GM12878 (cell line): ENCODE measurements around the gene STARD5. TPM values are rescaled to one million over a fixed set of nuclear protein-coding genes. Genes with fewer than 3 reads are reported as not detected.

ENCODE experiments used
- ATAC-seq: fragments of 200-7000 bp; cut with Tn5 transposase; 3 replicates; pipeline ENCODE4 v1.9.1; 2020; ENCODE audit warnings: mild to moderate bottlenecking, moderate library complexity
- BruUV-seq: library from RNA; stranded (reverse); fragments of 400-500 nt; replicated peaks from 2 replicates; lab custom pipeline; 2021; lab: Mats Ljungman, UMichigan
- CTCF ChIA-PET: fragments of 300-600 bp; sonication (Branson Sonifier 250); formaldehyde crosslinking; extraction: SDS; loops from one replicate; lab custom pipeline; 2021; ENCODE audit warnings: inconsistent platforms; lab: Yijun Ruan, JAX
- POLR2A ChIA-PET: fragments of 350-600 bp; formaldehyde crosslinking; extraction: SDS; loops from one replicate; lab custom pipeline; 2021; ENCODE audit warnings: inconsistent platforms; lab: Charles Lee
- RAD21 ChIA-PET: fragments of 300-600 bp; sonication (Branson Sonifier 250); formaldehyde crosslinking; loops from one replicate; lab custom pipeline; 2023; ENCODE audit warnings: antibody characterized with exemption; ENCODE audit not compliant: unreplicated experiment; lab: Charles Lee
- SMC1A ChIA-PET: fragments of 300-600 bp; sonication (Branson Sonifier 250); formaldehyde crosslinking; loops from one replicate; lab custom pipeline; 2023; ENCODE audit not compliant: unreplicated experiment, uncharacterized antibody; lab: Charles Lee
- DNase-seq: peaks from one replicate; pipeline ENCODE4 v3.0.0-alpha.2; 2011; ENCODE audit warnings: low read depth, low spot score
- FAIRE-seq: peaks from 3 replicates; lab custom pipeline; 2011; peaks lifted over from hg19 to GRCh38; lab: Jason Lieb, UNC
- H2AFZ ChIP-seq: 2 replicates; pipeline ENCODE4 v1.6.0; 2011; ENCODE audit warnings: low read depth, low read length, control low read depth; ENCODE audit not compliant: control insufficient read depth
- H3K27ac ChIP-seq: 2 replicates; pipeline ENCODE4 v1.5.1; 2011; ENCODE audit warnings: control low read depth; ENCODE audit not compliant: control insufficient read depth, insufficient read depth
- H3K27me3 ChIP-seq, 2 experiments: replicated peaks in 1 of 2; 2 replicates each; pipeline versions ENCODE4 v1.6.0 to v1.6.1; 2011; ENCODE audit warnings: low read length in 1 of 2; ENCODE audit not compliant: control insufficient read depth in 2 of 2, insufficient read depth in 2 of 2
- H3K36me3 ChIP-seq, 2 experiments: 2 replicates each; pipeline ENCODE4 v1.5.1; 2011; ENCODE audit warnings: low read length in 1 of 2; ENCODE audit not compliant: control insufficient read depth in 2 of 2, insufficient read depth in 2 of 2
- H3K4me1 ChIP-seq: 2 replicates; pipeline ENCODE4 v1.6.1; 2011; ENCODE audit warnings: mild to moderate bottlenecking, low read length, moderate library complexity, mixed read lengths; ENCODE audit not compliant: control insufficient read depth, insufficient read depth
- H3K4me2 ChIP-seq: 2 replicates; pipeline ENCODE4 v1.6.0; 2011; ENCODE audit warnings: control low read depth; ENCODE audit not compliant: control insufficient read depth, insufficient read depth
- H3K4me3 ChIP-seq: fragments of 200-600 bp; sonication (generic); 2 replicates; pipeline ENCODE4 v1.5.1; 2016
- H3K79me2 ChIP-seq: 2 replicates; pipeline ENCODE4 v1.6.0; 2011; ENCODE audit warnings: low read length; ENCODE audit not compliant: control insufficient read depth, insufficient read depth
- H3K9ac ChIP-seq: 2 replicates; pipeline ENCODE4 v1.8.0; 2011; ENCODE audit warnings: low read length, control low read depth, mixed read lengths; ENCODE audit not compliant: control insufficient read depth, insufficient read depth
- H3K9me3 ChIP-seq: replicated peaks from 3 replicates; pipeline ENCODE4 v1.5.1; 2011; ENCODE audit warnings: mild to moderate bottlenecking, low read length; ENCODE audit not compliant: control insufficient read depth, insufficient read depth
- H4K20me1 ChIP-seq: 2 replicates; pipeline ENCODE4 v1.6.0; 2011; ENCODE audit not compliant: control insufficient read depth, insufficient read depth
- BRCA1 ChIP-seq: IDR thresholded peaks from 2 replicates; pipeline ENCODE4 v1.6.1; 2011; ENCODE audit warnings: low read depth, low read length, improper control_type of control experiment
- NBN ChIP-seq: fragments of 450-650 bp; IDR thresholded peaks from 2 replicates; pipeline ENCODE4 v1.6.1; 2016
- NFIC ChIP-seq: IDR thresholded peaks from 2 replicates; pipeline ENCODE4 v1.6.1; 2012; ENCODE audit warnings: low read depth, mild to moderate bottlenecking, inconsistent platforms, low read length, moderate library complexity
- NR2C2 ChIP-seq: IDR thresholded peaks from 2 replicates; pipeline ENCODE4 v1.6.1; 2011; ENCODE audit warnings: borderline replicate concordance, low read depth; ENCODE audit not compliant: control insufficient read depth, insufficient read length
- POLR2A ChIP-seq: IDR thresholded peaks from 2 replicates; pipeline ENCODE4 v1.6.1; 2011; ENCODE audit warnings: low read depth, mild to moderate bottlenecking, low read length
- RELB ChIP-seq: fragments of 450-650 bp; IDR thresholded peaks from 2 replicates; pipeline ENCODE4 v1.6.1; 2017; ENCODE audit warnings: low read depth, mild to moderate bottlenecking, moderate library complexity
- WGBS: methylation state at CpG from one replicate; pipeline ENCODE4 v1.1.6; 2016; ENCODE audit warnings: low lambda C conversion rate; ENCODE audit not compliant: insufficient replicate concordance, insufficient coverage; ENCODE audit errors: missing lambda C conversion rate; 5-methylcytosine and 5-hydroxymethylcytosine counted together
- in situ Hi-C: fragments of 300-500 bp; cut with MboI; formaldehyde crosslinking; loops from 9 replicates; pipeline ENCODE4 v1.14.3; 2018; ENCODE audit warnings: mixed read lengths
- intact Hi-C: fragments of 100-400 bp; cut with micrococcal nuclease; formaldehyde crosslinking; loops from one replicate; pipeline ENCODE4 v1.14.2; 2022; ENCODE audit not compliant: unreplicated experiment
- polyA plus RNA-seq, 11 experiments: library from polyadenylated mRNA; depleted of rRNA in 4 of 11; unstranded in 6 of 11; stranded (reverse) in 5 of 11; fragments of >200 nt; fragmentation: Nextera tagmentation in 4 of 11; fragmentation: Illumina TruSeq in 1 of 11; extraction: Ambion mirVana in 4 of 11; extraction: Trizol in 1 of 11; gene quantifications; 1 replicate in 1 of 11; 2 replicates in 10 of 11; pipeline versions ENCODE4 v1.2.1 to v1.2.3, GENCODE V29; 2011 to 2016; ENCODE audit warnings: inconsistent platforms in 2 of 11, missing spikeins in 2 of 11, low read depth in 1 of 11
- total RNA-seq, 4 experiments: library from RNA; depleted of rRNA in 3 of 4; stranded (reverse); fragments of >200 nt in 3 of 4; fragmentation: Illumina TruSeq in 1 of 4; extraction: Trizol in 1 of 4; gene quantifications; 2 replicates each; pipeline versions ENCODE4 v1.2.1 to v1.2.3, GENCODE V29; 2013 to 2021
- TF ChIP-seq, protein P1 (sequence below): fragments of 450-650 bp; IDR thresholded peaks from 2 replicates; pipeline ENCODE4 v1.6.1; 2017; ENCODE audit warnings: mild to moderate bottlenecking, low read depth, inconsistent platforms; ENCODE audit not compliant: poor library complexity, severe bottlenecking
- TF ChIP-seq, protein P2 (sequence below): IDR thresholded peaks from 2 replicates; pipeline ENCODE4 v1.6.1; 2012; ENCODE audit warnings: low read depth, low read length, improper control_type of control experiment
- TF ChIP-seq, protein P3 (sequence below): fragments of 450-650 bp; formaldehyde crosslinking; IDR thresholded peaks from 2 replicates; pipeline ENCODE4 v1.4.0; 2020; ENCODE audit warnings: mild to moderate bottlenecking, moderate library complexity
- TF ChIP-seq, protein P4 (sequence below), 3 experiments: IDR thresholded peaks in 2 of 3; conservative IDR thresholded peaks in 1 of 3; 2 replicates each; pipeline ENCODE4 v1.5.1; 2011; ENCODE audit warnings: low read depth in 3 of 3, low read length in 3 of 3, mild to moderate bottlenecking in 3 of 3, control low read depth in 2 of 3, moderate library complexity in 2 of 3, inconsistent platforms in 1 of 3, mixed read lengths in 1 of 3; ENCODE audit not compliant: control insufficient read depth in 2 of 3, insufficient read depth in 1 of 3; ENCODE audit errors: extremely low read depth in 1 of 3

The STARD5 gene
- total and polyA plus RNA-seq, 10 of the 15 experiments (the other 5 are each of a cell fraction or from before 2014, with no cell fraction given) = 2.3 to 9.4 (median 4.7) TPM

DNA sequence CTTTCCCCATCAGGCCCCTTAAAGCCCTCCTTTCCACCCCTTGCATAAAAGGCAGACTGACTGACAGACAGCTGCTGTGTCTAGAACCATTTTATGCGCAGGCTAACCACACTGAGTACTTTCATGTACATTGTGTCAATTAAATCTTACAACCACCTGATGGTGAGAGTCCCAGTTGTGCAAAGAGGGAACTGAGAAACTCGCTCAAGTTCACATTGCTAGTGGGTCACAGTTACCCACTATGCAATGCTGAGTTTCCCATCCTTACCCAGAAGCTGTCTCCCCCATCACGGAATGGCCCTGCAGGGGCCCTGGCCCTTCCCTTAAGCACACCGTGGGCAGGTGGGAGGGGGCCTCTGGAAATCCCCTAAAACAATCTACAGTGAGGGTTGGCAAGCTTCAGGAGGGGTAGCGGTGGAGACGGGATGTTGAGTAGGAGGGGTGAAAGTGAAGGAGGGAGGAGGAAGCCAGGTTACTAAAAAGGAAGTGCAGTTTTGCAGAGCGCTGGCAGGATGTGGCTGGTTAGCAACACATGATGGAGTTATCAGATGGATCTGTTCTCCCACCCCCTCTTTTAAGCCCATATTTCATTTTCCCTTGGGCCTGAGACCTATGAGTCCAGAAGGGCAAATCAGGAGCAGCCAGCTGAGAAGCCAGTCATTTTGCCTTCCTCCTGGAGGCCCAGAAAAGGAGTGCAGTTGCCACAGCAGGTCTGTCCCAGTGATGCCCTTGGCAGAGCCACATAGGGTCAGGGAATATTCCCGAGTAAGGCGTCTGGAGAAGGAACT lies 30.0 kb downstream of the STARD5 start:
- no peaks in the 10 kb centered on the region for H3K27me3 ChIP-seq
- POLR2A ChIA-PET = interaction anchor here (0.6 to 5.3 kb wide), 8 partner anchors 8 to 293 kb away, joined by 3 to 103 read pairs (median 10); partner anchors contain the start of gene STARD5
- in situ Hi-C loops (loop anchor here (10.0 to 25.0 kb wide), 5 partner anchors 299 to 1918 kb away; partner anchors contain the start of genes HDGFL3 and RPS17), intact Hi-C loops (loop anchor here (1.0 to 10.0 kb wide), 5 partner anchors 19 to 751 kb away; partner anchors contain the start of genes MEX3B, STARD5 and TLNRD1)
- no peaks in the 10 kb centered on the region for H3K36me3 ChIP-seq
- H3K9ac ChIP-seq = peak overlapping the region; percentile 92
- under 1% methylated on average over 9 of the region's 9 CpGs for WGBS
- SMC1A ChIA-PET = interaction anchor here (0.7 to 9.6 kb wide), 12 partner anchors 9 to 281 kb away, joined by 3 to 109 read pairs (median 15); no protein-coding TSS in a partner anchor
- FAIRE-seq (peak; percentile 89), DNase-seq (peak; percentile 98), ATAC-seq (peak; percentile 72)
- CTCF ChIA-PET = interaction anchor here (0.9 to 6.6 kb wide), 12 partner anchors 9 to 105 kb away, joined by 3 to 66 read pairs (median 6); partner anchors contain the start of gene STARD5
- H3K4me1 ChIP-seq = peaks cover 64% of the 10 kb centered on the region
- peak overlapping the region; percentile 70 for H3K4me3 ChIP-seq
- BruUV-seq = no TSS peak
- H4K20me1 ChIP-seq = no peaks in the 10 kb centered on the region
- peaks cover 53% of the 10 kb centered on the region for H3K79me2 ChIP-seq
- RAD21 ChIA-PET = interaction anchor here (0.7 to 8.4 kb wide), 11 partner anchors 10 to 107 kb away, joined by 3 to 83 read pairs (median 8); partner anchors contain the start of gene STARD5
- H3K4me2 ChIP-seq = peak overlapping the region; percentile 100
- H3K27ac ChIP-seq = peak overlapping the region; percentile 99
- no peaks in the 10 kb centered on the region for H3K9me3 ChIP-seq
- H2AFZ ChIP-seq = peak overlapping the region; percentile 29
- TF ChIP-seq NR2C2 = no peak
- TF ChIP-seq, protein P1, sequence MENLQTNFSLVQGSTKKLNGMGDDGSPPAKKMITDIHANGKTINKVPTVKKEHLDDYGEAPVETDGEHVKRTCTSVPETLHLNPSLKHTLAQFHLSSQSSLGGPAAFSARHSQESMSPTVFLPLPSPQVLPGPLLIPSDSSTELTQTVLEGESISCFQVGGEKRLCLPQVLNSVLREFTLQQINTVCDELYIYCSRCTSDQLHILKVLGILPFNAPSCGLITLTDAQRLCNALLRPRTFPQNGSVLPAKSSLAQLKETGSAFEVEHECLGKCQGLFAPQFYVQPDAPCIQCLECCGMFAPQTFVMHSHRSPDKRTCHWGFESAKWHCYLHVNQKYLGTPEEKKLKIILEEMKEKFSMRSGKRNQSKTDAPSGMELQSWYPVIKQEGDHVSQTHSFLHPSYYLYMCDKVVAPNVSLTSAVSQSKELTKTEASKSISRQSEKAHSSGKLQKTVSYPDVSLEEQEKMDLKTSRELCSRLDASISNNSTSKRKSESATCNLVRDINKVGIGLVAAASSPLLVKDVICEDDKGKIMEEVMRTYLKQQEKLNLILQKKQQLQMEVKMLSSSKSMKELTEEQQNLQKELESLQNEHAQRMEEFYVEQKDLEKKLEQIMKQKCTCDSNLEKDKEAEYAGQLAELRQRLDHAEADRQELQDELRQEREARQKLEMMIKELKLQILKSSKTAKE = peak; percentile 94
- TF ChIP-seq NFIC = no peak
- TF ChIP-seq, protein P2, sequence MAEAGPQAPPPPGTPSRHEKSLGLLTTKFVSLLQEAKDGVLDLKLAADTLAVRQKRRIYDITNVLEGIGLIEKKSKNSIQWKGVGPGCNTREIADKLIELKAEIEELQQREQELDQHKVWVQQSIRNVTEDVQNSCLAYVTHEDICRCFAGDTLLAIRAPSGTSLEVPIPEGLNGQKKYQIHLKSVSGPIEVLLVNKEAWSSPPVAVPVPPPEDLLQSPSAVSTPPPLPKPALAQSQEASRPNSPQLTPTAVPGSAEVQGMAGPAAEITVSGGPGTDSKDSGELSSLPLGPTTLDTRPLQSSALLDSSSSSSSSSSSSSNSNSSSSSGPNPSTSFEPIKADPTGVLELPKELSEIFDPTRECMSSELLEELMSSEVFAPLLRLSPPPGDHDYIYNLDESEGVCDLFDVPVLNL = no peak
- TF ChIP-seq, protein P3, sequence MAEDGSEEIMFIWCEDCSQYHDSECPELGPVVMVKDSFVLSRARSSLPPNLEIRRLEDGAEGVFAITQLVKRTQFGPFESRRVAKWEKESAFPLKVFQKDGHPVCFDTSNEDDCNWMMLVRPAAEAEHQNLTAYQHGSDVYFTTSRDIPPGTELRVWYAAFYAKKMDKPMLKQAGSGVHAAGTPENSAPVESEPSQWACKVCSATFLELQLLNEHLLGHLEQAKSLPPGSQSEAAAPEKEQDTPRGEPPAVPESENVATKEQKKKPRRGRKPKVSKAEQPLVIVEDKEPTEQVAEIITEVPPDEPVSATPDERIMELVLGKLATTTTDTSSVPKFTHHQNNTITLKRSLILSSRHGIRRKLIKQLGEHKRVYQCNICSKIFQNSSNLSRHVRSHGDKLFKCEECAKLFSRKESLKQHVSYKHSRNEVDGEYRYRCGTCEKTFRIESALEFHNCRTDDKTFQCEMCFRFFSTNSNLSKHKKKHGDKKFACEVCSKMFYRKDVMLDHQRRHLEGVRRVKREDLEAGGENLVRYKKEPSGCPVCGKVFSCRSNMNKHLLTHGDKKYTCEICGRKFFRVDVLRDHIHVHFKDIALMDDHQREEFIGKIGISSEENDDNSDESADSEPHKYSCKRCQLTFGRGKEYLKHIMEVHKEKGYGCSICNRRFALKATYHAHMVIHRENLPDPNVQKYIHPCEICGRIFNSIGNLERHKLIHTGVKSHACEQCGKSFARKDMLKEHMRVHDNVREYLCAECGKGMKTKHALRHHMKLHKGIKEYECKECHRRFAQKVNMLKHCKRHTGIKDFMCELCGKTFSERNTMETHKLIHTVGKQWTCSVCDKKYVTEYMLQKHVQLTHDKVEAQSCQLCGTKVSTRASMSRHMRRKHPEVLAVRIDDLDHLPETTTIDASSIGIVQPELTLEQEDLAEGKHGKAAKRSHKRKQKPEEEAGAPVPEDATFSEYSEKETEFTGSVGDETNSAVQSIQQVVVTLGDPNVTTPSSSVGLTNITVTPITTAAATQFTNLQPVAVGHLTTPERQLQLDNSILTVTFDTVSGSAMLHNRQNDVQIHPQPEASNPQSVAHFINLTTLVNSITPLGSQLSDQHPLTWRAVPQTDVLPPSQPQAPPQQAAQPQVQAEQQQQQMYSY (CRISPR knock-in tag) = no peak
- TF ChIP-seq RELB = peak; percentile 98
- TF ChIP-seq NBN = peak; percentile 97
- peak; percentile 65 for TF ChIP-seq POLR2A
- TF ChIP-seq, protein P4, sequence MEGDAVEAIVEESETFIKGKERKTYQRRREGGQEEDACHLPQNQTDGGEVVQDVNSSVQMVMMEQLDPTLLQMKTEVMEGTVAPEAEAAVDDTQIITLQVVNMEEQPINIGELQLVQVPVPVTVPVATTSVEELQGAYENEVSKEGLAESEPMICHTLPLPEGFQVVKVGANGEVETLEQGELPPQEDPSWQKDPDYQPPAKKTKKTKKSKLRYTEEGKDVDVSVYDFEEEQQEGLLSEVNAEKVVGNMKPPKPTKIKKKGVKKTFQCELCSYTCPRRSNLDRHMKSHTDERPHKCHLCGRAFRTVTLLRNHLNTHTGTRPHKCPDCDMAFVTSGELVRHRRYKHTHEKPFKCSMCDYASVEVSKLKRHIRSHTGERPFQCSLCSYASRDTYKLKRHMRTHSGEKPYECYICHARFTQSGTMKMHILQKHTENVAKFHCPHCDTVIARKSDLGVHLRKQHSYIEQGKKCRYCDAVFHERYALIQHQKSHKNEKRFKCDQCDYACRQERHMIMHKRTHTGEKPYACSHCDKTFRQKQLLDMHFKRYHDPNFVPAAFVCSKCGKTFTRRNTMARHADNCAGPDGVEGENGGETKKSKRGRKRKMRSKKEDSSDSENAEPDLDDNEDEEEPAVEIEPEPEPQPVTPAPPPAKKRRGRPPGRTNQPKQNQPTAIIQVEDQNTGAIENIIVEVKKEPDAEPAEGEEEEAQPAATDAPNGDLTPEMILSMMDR (IDR thresholded peaks at IDR 0.05 in 2 of 3, conservative IDR thresholded peaks at IDR 0.05 in 1 of 3; ENCODE audit: control insufficient read depth in 2 of 3, extremely low read depth in 1 of 3, insufficient read depth in 1 of 3, low read depth in 3 of 3, low read length in 3 of 3) = no peak
- 0 out of 2 replicates have a peak, but pooled peaks have one; percentile 9 for TF ChIP-seq BRCA1
